WTC11 (cell line): ENCODE measurements around the gene PDZD2. TPM values are rescaled to one million over a fixed set of nuclear protein-coding genes. Genes with fewer than 3 reads are reported as not detected.

Source experiments
- ATAC-seq: fragments of 200-7000 bp; cut with Tn5 transposase; 2 replicates; pipeline ENCODE4 v1.10.0; 2021; ENCODE audit warnings: mild to moderate bottlenecking, moderate library complexity
- CTCF ChIA-PET: fragments of 300-600 bp; sonication (Branson Sonifier 250); formaldehyde crosslinking; loops from one replicate; lab custom pipeline; 2021; ENCODE audit warnings: antibody characterized with exemption; lab: Charles Lee
- POLR2A ChIA-PET: fragments of 350-600 bp; sonication (Branson Sonifier 250); formaldehyde crosslinking; loops from one replicate; lab custom pipeline; 2021; ENCODE audit warnings: antibody characterized with exemption; lab: Charles Lee
- DNase-seq: peaks from one replicate; pipeline ENCODE4 v3.0.0; 2021; ENCODE audit warnings: low spot score
- H3K27ac Mint-ChIP-seq: 2 replicates; pipeline ENCODE4 v1.8.0; 2021; ENCODE audit warnings: mixed read lengths
- H3K27me3 Mint-ChIP-seq: 2 replicates; pipeline ENCODE4 v1.8.0; 2021; ENCODE audit warnings: low read depth, mild to moderate bottlenecking, moderate library complexity, mixed read lengths
- H3K36me3 Mint-ChIP-seq: 2 replicates; pipeline ENCODE4 v1.8.0; 2021; ENCODE audit warnings: mixed read lengths
- H3K4me1 Mint-ChIP-seq: 2 replicates; pipeline ENCODE4 v1.8.0; 2022; ENCODE audit warnings: mixed read lengths
- H3K4me3 Mint-ChIP-seq: 2 replicates; pipeline ENCODE4 v1.8.0; 2021; ENCODE audit warnings: mild to moderate bottlenecking, moderate library complexity, mixed read lengths
- H3K9me3 Mint-ChIP-seq: 2 replicates; pipeline ENCODE4 v1.8.0; 2021; ENCODE audit warnings: mixed read lengths
- CDX4 ChIP-seq: fragments of 250-450 bp; sonication (Bioruptor Pico); IDR thresholded peaks from 2 replicates; pipeline ENCODE4 v1.9.0; 2021; ENCODE audit warnings: moderate library complexity, mild to moderate bottlenecking, inconsistent platforms, borderline replicate concordance
- CREM ChIP-seq: sonication (generic); formaldehyde crosslinking; IDR thresholded peaks from 2 replicates; pipeline ENCODE4 v1.8.1; 2022; ENCODE audit warnings: mild to moderate bottlenecking, missing genetic modification reagents, moderate library complexity
- E2F5 ChIP-seq: sonication (generic); formaldehyde crosslinking; IDR thresholded peaks from 2 replicates; pipeline ENCODE4 v1.8.1; 2022; ENCODE audit warnings: mild to moderate bottlenecking, moderate library complexity, missing genetic modification reagents
- ETV6 ChIP-seq: sonication (generic); formaldehyde crosslinking; IDR thresholded peaks from 2 replicates; pipeline ENCODE4 v1.8.1; 2022; ENCODE audit warnings: mild to moderate bottlenecking, missing genetic modification reagents
- FOXP4 ChIP-seq: sonication (generic); formaldehyde crosslinking; IDR thresholded peaks from 2 replicates; pipeline ENCODE4 v1.8.0; 2022; ENCODE audit warnings: mild to moderate bottlenecking, missing genetic modification reagents
- GABPB1 ChIP-seq: sonication (generic); formaldehyde crosslinking; IDR thresholded peaks from 2 replicates; pipeline ENCODE4 v1.8.1; 2023; ENCODE audit warnings: mild to moderate bottlenecking, missing genetic modification reagents
- IRF2 ChIP-seq: sonication (generic); formaldehyde crosslinking; IDR thresholded peaks from 2 replicates; pipeline ENCODE4 v1.8.0; 2022; ENCODE audit warnings: low read depth, missing genetic modification reagents, borderline replicate concordance
- MXD4 ChIP-seq: fragments of 250-450 bp; sonication (Bioruptor Pico); IDR thresholded peaks from 2 replicates; pipeline ENCODE4 v1.8.0; 2021; ENCODE audit warnings: mild to moderate bottlenecking, moderate library complexity, borderline replicate concordance
- NFATC4 ChIP-seq: fragments of 250-450 bp; sonication (Bioruptor Pico); IDR thresholded peaks from 2 replicates; pipeline ENCODE4 v1.9.0; 2021; ENCODE audit warnings: mild to moderate bottlenecking
- NFYB ChIP-seq: sonication (generic); formaldehyde crosslinking; conservative IDR thresholded peaks from 2 replicates; pipeline ENCODE4 v1.8.0; 2022; ENCODE audit warnings: low read depth, missing genetic modification reagents
- NR1H2 ChIP-seq: sonication (generic); formaldehyde crosslinking; IDR thresholded peaks from 2 replicates; pipeline ENCODE4 v1.9.0; 2021; ENCODE audit warnings: mild to moderate bottlenecking, moderate library complexity, missing genetic modification reagents
- SOX15 ChIP-seq: fragments of 250-450 bp; sonication (Bioruptor Pico); IDR thresholded peaks from 2 replicates; pipeline ENCODE4 v1.9.0; 2021; ENCODE audit warnings: mild to moderate bottlenecking
- SP1 ChIP-seq: sonication (generic); formaldehyde crosslinking; conservative IDR thresholded peaks from 2 replicates; pipeline ENCODE4 v1.8.1; 2022; ENCODE audit warnings: missing genetic modification reagents
- TEAD4 ChIP-seq: sonication (generic); formaldehyde crosslinking; IDR thresholded peaks from 2 replicates; pipeline ENCODE4 v1.8.0; 2022; ENCODE audit warnings: mild to moderate bottlenecking, missing genetic modification reagents
- ZNF121 ChIP-seq: sonication (generic); formaldehyde crosslinking; IDR thresholded peaks from 2 replicates; pipeline ENCODE4 v1.8.0; 2023; ENCODE audit warnings: missing genetic modification reagents
- ZNF232 ChIP-seq: sonication (generic); formaldehyde crosslinking; IDR thresholded peaks from 2 replicates; pipeline ENCODE4 v1.8.0; 2022; ENCODE audit warnings: mild to moderate bottlenecking, missing genetic modification reagents
- total RNA-seq: library from RNA; stranded (reverse); gene quantifications from 3 replicates; pipeline ENCODE4 v1.2.3, GENCODE V29; 2021
- TF ChIP-seq, protein P1 (sequence below): sonication (generic); formaldehyde crosslinking; IDR thresholded peaks from 2 replicates; pipeline ENCODE4 v1.8.0; 2022; ENCODE audit warnings: mild to moderate bottlenecking, missing genetic modification reagents
- TF ChIP-seq, protein P2 (sequence below): fragments of 200-600 bp; IDR thresholded peaks from 2 replicates; pipeline ENCODE4 v1.8.0; 2022; ENCODE audit warnings: antibody characterized with exemption
- TF ChIP-seq, protein P3 (sequence below): sonication (generic); formaldehyde crosslinking; IDR thresholded peaks from 2 replicates; pipeline ENCODE4 v1.8.1; 2023; ENCODE audit warnings: mild to moderate bottlenecking, missing genetic modification reagents, moderate library complexity
- TF ChIP-seq, protein P4 (sequence below): sonication (generic); formaldehyde crosslinking; IDR thresholded peaks from 2 replicates; pipeline ENCODE4 v1.8.1; 2023; ENCODE audit warnings: mild to moderate bottlenecking, moderate library complexity, missing genetic modification reagents
- TF ChIP-seq, protein P5 (sequence below): sonication (generic); formaldehyde crosslinking; IDR thresholded peaks from 2 replicates; pipeline ENCODE4 v1.8.0; 2023; ENCODE audit warnings: missing genetic modification reagents, mild to moderate bottlenecking, borderline replicate concordance

PDZD2 gene
- total RNA-seq, 1 experiment from 2014 or later, result 11.4 TPM

DNA sequence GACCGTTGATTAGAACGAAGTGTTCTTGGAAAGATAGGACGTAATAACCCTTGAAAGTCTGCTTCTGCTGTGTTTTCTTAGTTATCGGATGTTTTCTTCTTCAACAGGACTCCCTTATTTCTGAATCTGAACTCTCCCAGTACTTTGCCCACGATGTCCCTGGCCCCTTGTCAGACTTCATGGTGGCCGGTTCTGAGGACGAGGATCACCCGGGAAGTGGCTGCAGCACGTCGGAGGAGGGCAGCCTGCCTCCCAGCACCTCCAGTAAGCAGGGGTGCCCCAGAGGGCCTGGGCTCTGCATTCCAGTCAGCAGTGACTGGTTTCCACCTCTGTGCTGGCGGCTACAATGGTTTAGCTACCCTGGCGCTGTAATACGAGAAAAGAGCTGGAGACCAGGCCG, 433.1 kb downstream of the PDZD2 start:
- ChIA-PET CTCF (interaction anchor here (1.1 kb wide), 1 partner anchor 258 kb away, joined by 3 read pairs; no protein-coding TSS in a partner anchor), POLR2A (no interaction called here)
- Mint-ChIP-seq H3K27me3 (no peaks in the 10 kb centered on the region), H3K27ac (0 out of 2 replicates have a peak overlapping the region, but pooled peaks have one; percentile 49), H3K4me3 (no peak overlapping the region), H3K4me1 (no peaks in the 10 kb centered on the region), H3K9me3 (peaks cover 4% of the 10 kb centered on the region; the same call in 1 of the 2 replicates), H3K36me3 (peaks cover 7% of the 10 kb centered on the region)
- DNase-seq, result no peak
- TF ChIP-seq ZNF232 (CRISPR knock-in tag) (no peak), FOXP4 (CRISPR knock-in tag) (no peak), CDX4 (no peak), NFYB (CRISPR knock-in tag) (no peak), E2F5 (CRISPR knock-in tag) (no peak), NFATC4 (CRISPR knock-in tag) (no peak), NR1H2 (no peak), SOX15 (no peak)
- TF ChIP-seq, protein P1, sequence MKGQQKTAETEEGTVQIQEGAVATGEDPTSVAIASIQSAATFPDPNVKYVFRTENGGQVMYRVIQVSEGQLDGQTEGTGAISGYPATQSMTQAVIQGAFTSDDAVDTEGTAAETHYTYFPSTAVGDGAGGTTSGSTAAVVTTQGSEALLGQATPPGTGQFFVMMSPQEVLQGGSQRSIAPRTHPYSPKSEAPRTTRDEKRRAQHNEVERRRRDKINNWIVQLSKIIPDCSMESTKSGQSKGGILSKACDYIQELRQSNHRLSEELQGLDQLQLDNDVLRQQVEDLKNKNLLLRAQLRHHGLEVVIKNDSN, result no peak
- ATAC-seq, result no peak

- peak; percentile 75 for ATAC-seq
- Mint-ChIP-seq H3K27me3 (no peaks in the 10 kb centered on the region), H3K36me3 (peaks cover 7% of the 10 kb centered on the region), H3K27ac (no peak overlapping the region), H3K4me3 (no peak overlapping the region), H3K9me3 (peaks cover 4% of the 10 kb centered on the region; the same call in 1 of the 2 replicates), H3K4me1 (no peaks in the 10 kb centered on the region)
- ChIA-PET POLR2A (interaction anchor here (0.5 kb wide), 1 partner anchor 17 kb away, joined by 7 read pairs; no protein-coding TSS in a partner anchor), CTCF (interaction anchor here (0.6 to 2.5 kb wide), 13 partner anchors 11 to 265 kb away, joined by 3 to 17 read pairs (median 4); no protein-coding TSS in a partner anchor)
- peak; percentile 38 for DNase-seq
- TF ChIP-seq SP1 (CRISPR knock-in tag), result no peak
- no peak for TF ChIP-seq MXD4 (CRISPR knock-in tag)
- TF ChIP-seq, protein P2, sequence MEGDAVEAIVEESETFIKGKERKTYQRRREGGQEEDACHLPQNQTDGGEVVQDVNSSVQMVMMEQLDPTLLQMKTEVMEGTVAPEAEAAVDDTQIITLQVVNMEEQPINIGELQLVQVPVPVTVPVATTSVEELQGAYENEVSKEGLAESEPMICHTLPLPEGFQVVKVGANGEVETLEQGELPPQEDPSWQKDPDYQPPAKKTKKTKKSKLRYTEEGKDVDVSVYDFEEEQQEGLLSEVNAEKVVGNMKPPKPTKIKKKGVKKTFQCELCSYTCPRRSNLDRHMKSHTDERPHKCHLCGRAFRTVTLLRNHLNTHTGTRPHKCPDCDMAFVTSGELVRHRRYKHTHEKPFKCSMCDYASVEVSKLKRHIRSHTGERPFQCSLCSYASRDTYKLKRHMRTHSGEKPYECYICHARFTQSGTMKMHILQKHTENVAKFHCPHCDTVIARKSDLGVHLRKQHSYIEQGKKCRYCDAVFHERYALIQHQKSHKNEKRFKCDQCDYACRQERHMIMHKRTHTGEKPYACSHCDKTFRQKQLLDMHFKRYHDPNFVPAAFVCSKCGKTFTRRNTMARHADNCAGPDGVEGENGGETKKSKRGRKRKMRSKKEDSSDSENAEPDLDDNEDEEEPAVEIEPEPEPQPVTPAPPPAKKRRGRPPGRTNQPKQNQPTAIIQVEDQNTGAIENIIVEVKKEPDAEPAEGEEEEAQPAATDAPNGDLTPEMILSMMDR, result no peak
- TF ChIP-seq ZNF121 (CRISPR knock-in tag), result no peak
- no peak for TF ChIP-seq E2F5 (CRISPR knock-in tag)
- TF ChIP-seq, protein P3, sequence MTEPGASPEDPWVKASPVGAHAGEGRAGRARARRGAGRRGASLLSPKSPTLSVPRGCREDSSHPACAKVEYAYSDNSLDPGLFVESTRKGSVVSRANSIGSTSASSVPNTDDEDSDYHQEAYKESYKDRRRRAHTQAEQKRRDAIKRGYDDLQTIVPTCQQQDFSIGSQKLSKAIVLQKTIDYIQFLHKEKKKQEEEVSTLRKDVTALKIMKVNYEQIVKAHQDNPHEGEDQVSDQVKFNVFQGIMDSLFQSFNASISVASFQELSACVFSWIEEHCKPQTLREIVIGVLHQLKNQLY, result no peak
- no peak for TF ChIP-seq TEAD4 (CRISPR knock-in tag)
- no peak for TF ChIP-seq CREM (CRISPR knock-in tag)
- no peak for TF ChIP-seq GABPB1 (CRISPR knock-in tag)
- TF ChIP-seq, protein P4, sequence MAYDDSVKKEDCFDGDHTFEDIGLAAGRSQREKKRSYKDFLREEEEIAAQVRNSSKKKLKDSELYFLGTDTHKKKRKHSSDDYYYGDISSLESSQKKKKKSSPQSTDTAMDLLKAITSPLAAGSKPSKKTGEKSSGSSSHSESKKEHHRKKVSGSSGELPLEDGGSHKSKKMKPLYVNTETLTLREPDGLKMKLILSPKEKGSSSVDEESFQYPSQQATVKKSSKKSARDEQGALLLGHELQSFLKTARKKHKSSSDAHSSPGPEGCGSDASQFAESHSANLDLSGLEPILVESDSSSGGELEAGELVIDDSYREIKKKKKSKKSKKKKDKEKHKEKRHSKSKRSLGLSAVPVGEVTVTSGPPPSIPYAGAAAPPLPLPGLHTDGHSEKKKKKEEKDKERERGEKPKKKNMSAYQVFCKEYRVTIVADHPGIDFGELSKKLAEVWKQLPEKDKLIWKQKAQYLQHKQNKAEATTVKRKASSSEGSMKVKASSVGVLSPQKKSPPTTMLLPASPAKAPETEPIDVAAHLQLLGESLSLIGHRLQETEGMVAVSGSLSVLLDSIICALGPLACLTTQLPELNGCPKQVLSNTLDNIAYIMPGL (CRISPR knock-in tag), result no peak
- TF ChIP-seq, protein P5, sequence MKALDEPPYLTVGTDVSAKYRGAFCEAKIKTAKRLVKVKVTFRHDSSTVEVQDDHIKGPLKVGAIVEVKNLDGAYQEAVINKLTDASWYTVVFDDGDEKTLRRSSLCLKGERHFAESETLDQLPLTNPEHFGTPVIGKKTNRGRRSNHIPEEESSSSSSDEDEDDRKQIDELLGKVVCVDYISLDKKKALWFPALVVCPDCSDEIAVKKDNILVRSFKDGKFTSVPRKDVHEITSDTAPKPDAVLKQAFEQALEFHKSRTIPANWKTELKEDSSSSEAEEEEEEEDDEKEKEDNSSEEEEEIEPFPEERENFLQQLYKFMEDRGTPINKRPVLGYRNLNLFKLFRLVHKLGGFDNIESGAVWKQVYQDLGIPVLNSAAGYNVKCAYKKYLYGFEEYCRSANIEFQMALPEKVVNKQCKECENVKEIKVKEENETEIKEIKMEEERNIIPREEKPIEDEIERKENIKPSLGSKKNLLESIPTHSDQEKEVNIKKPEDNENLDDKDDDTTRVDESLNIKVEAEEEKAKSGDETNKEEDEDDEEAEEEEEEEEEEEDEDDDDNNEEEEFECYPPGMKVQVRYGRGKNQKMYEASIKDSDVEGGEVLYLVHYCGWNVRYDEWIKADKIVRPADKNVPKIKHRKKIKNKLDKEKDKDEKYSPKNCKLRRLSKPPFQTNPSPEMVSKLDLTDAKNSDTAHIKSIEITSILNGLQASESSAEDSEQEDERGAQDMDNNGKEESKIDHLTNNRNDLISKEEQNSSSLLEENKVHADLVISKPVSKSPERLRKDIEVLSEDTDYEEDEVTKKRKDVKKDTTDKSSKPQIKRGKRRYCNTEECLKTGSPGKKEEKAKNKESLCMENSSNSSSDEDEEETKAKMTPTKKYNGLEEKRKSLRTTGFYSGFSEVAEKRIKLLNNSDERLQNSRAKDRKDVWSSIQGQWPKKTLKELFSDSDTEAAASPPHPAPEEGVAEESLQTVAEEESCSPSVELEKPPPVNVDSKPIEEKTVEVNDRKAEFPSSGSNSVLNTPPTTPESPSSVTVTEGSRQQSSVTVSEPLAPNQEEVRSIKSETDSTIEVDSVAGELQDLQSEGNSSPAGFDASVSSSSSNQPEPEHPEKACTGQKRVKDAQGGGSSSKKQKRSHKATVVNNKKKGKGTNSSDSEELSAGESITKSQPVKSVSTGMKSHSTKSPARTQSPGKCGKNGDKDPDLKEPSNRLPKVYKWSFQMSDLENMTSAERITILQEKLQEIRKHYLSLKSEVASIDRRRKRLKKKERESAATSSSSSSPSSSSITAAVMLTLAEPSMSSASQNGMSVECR (CRISPR knock-in tag), result no peak
- no peak for TF ChIP-seq IRF2 (CRISPR knock-in tag)
- TF ChIP-seq ETV6, result no peak
Measured at GRCh38 chr5:32074401-32074800, 435.5 kb downstream of the PDZD2 start.
